Heart right ventricle (tissue), 16 donors: ENCODE measurements around the gene NFAT5. TPM values are rescaled to one million over a fixed set of nuclear protein-coding genes. Genes with fewer than 3 reads are reported as not detected.
A peak's percentile ranks its signal among the peaks of the same experiment; 100 is the strongest.
"Not testable (repeated sequence)": the region's sequence is repeated elsewhere in the genome, so short reads cannot be mapped to it uniquely, and the experiment has no call there.

Experiments used
- ATAC-seq, 8 donors: fragments of 200-7000 bp; cut with Tn5 transposase; one replicate each; pipeline ENCODE4 v1.9.1; 2020; ENCODE audit warnings: mild to moderate bottlenecking in 8 of 8, moderate library complexity in 8 of 8, moderate number of reproducible peaks in 1 of 8
- DNase-seq, 2 donors: peaks; one replicate each; pipeline ENCODE4 v3.0.0-alpha.2; 2020
- H3K27ac ChIP-seq, 10 donors: fragments of 200-600 bp; sonication (generic) in 2 of 10; one replicate each; pipeline versions ENCODE4 v1.5.0 to v1.8.0; 2020 to 2022; ENCODE audit warnings: mild to moderate bottlenecking in 3 of 10
- H3K27me3 ChIP-seq, 7 donors: fragments of 200-600 bp; one replicate each; pipeline ENCODE4 v1.8.0; 2021 to 2022; ENCODE audit warnings: mild to moderate bottlenecking in 2 of 7
- H3K36me3 ChIP-seq, 9 donors: fragments of 200-600 bp; sonication (generic) in 1 of 9; one replicate each; pipeline versions ENCODE4 v1.5.0 to v1.8.0; 2020 to 2022; ENCODE audit warnings: mild to moderate bottlenecking in 2 of 9
- H3K4me1 ChIP-seq, 9 donors: fragments of 200-600 bp; sonication (generic) in 1 of 9; one replicate each; pipeline versions ENCODE4 v1.5.0 to v1.8.0; 2020 to 2022; ENCODE audit warnings: mild to moderate bottlenecking in 4 of 9
- H3K4me3 ChIP-seq, 10 donors: fragments of 200-600 bp; sonication (generic) in 2 of 10; one replicate each; pipeline versions ENCODE4 v1.5.0 to v1.8.0; 2020 to 2022; ENCODE audit warnings: mild to moderate bottlenecking in 7 of 10, moderate library complexity in 2 of 10
- H3K9me3 ChIP-seq, 11 donors: fragments of 200-600 bp in 10 of 11; sonication (generic) in 2 of 11; one replicate each; pipeline versions ENCODE4 v1.5.0 to v1.8.0; 2013 to 2022; ENCODE audit warnings: mild to moderate bottlenecking in 2 of 11, control low read depth in 1 of 11, moderate library complexity in 1 of 11
- CTCF ChIP-seq, 9 donors: fragments of 200-600 bp; sonication (generic) in 2 of 9; IDR thresholded peaks; one replicate each; pipeline versions ENCODE4 v1.5.0 to v1.8.0; 2021 to 2022; ENCODE audit warnings: antibody characterized with exemption in 9 of 9, mild to moderate bottlenecking in 5 of 9, moderate library complexity in 1 of 9
- WGBS, 2 donors: extraction: QIAGEN DNeasy Blood & Tissue Kit; methylation state at CpG; one replicate each; pipeline ENCODE4 v1.1.7; 2013; ENCODE audit warnings: inconsistent platforms in 1 of 2; 5-methylcytosine and 5-hydroxymethylcytosine counted together
- intact Hi-C, 10 donors: fragments of 100-400 bp; cut with DNase I; formaldehyde crosslinking; loops; one replicate each; pipeline versions ENCODE4 v1.11.1 to v1.14.2; 2022
- polyA plus RNA-seq, 2 donors: library from polyadenylated mRNA; stranded (reverse); fragments of 200-250 nt; gene quantifications; one replicate each; pipeline ENCODE4 v1.2.3, GENCODE V29; 2013
- total RNA-seq, 10 donors: library from RNA; stranded (reverse); fragmentation: NEBNext Ultra II Directional in 3 of 10; extraction: Animal tissue kit (Norgen Biotek cat#: 25700) in 3 of 10; gene quantifications; one replicate each; pipeline versions ENCODE4 v1.2.1 to v1.2.4, GENCODE V29; 2021 to 2023
- donor health status: Arrhythmogenic right ventricular cardiomyopathy.
- donor health status: ischemic (EF 13 %, LVEDD 7.1; RV severe dilation, severe dysfunction).
- donor health status: healthy with polysubstance abuse.
- donor health status: DM: no; HTN: yes; CAD: no.
- donor health status: DM: no; HTN: no; CAD: no.
- donor health status: ischemic (EF 25% LVEDD 6.9; RV normal size, moderate dysfunction).
- donor health status: ischemic (EF 25% LVEDD 5.7; RV mildly dilated, moderate dysfunction).
- donor health status: healthy.
- donor health status: DM: yes; HTN: yes; CAD: no.
- donor health status: Ischemic cardiomyopathy.
- donor health status: ischemic (EF 35%, LVEDD 5.7; RV mildly dilated, moderate dysfunction).
- donor health status: nonischemic (EF 11% LVEDD 7.7; RV severe dilation, severe dysfunction).
- donor health status: DM: yes; HTN: yes; CAD: no.
- donor health status: PGD.
- donor health status: ischemic (EF 29% LVEDD 5.4; RV normal size, mild dysfunction).
- donor health status: nonischemic (EF 23%, LVEDD 6.1; RV moderate dilation, normal function).

Gene NFAT5
- total and polyA plus RNA-seq, 12 donors = 1.7 to 23.7 (median 20.8) TPM

- peak in 3 of 9 donors; percentile 11 to 20 (median 13) for TF ChIP-seq CTCF (IDR thresholded peaks at IDR 0.05)
- Histone ChIP-seq H3K27me3 (no peaks in the 10 kb centered on the region), H3K9me3 (no peaks in the 10 kb centered on the region), H3K4me1 (peaks cover 2 to 59% (median 47%) of the 10 kb centered on the region in 9 donors), H3K27ac (peak overlapping the region; percentile 96 to 100 (median 98)), H3K36me3 (peaks cover 0 to 18% (median 0%) of the 10 kb centered on the region in 9 donors), H3K4me3 (peak overlapping the region; percentile 75 to 97 (median 90))
- intact Hi-C loops = loop anchor here in 7 of 10 donors (2.0 to 10.0 kb wide), 7 partner anchors 50 to 170 kb away; partner anchors contain the start of gene CYB5B (in 2 of the 7)
- 0 to 3% methylated on average over 9 of the region's 9 CpGs for WGBS, 2 donors
- ATAC-seq (peak in 5 of 8 donors; percentile 0 to 28 (median 6)), DNase-seq (no peak)
These were observed 1.4 kb downstream of the NFAT5 start for GRCh38 chr16:69566981-69567680.

GRCh38 chr16:69568676-69569075 is 2.9 kb downstream of the NFAT5 start:
- Histone ChIP-seq H3K9me3 (no peaks in the 10 kb centered on the region), H3K4me3 (no peak overlapping the region), H3K27ac (peak overlapping the region in 3 of 10 donors; percentile 4 to 99 (median 97)), H3K4me1 (peaks cover 2 to 63% (median 47%) of the 10 kb centered on the region in 9 donors), H3K36me3 (peaks cover 0 to 18% (median 0%) of the 10 kb centered on the region in 9 donors), H3K27me3 (no peaks in the 10 kb centered on the region)
- no peak for TF ChIP-seq CTCF (IDR thresholded peaks at IDR 0.05)
- intact Hi-C loops = loop anchor here in 7 of 10 donors (5.0 to 10.0 kb wide), 6 partner anchors 49 to 171 kb away; partner anchors contain the start of gene CYB5B (in 2 of the 7)
- ATAC-seq (no peak), DNase-seq (no peak)
- 67 to 71% methylated on average over 2 of the region's 2 CpGs for WGBS, 2 donors

GRCh38 chr16:69578771-69579170 is 13.0 kb downstream of the NFAT5 start:
- peaks cover 0 to 27% (median 0%) of the 10 kb centered on the region in 9 donors for H3K36me3 ChIP-seq
- ATAC-seq, H3K4me3 ChIP-seq, H3K9me3 ChIP-seq, DNase-seq, H3K27me3 ChIP-seq, H3K27ac ChIP-seq: not testable (repeated sequence)
- intact Hi-C loops = loop anchor here in 1 of 10 donors (10.0 kb wide), 1 partner anchor 66 kb away; no protein-coding TSS in a partner anchor
- WGBS, 2 donors = 86 to 88% methylated on average over 9 of the region's 9 CpGs
- H3K4me1 ChIP-seq = peaks cover 0 to 40% (median 11%) of the 10 kb centered on the region in 9 donors

GRCh38 chr16:69579783-69580481 is 14.2 kb downstream of the NFAT5 start:
- Histone ChIP-seq H3K36me3 (peaks cover 0 to 22% (median 0%) of the 10 kb centered on the region in 9 donors), H3K4me1 (peaks cover 0 to 40% (median 11%) of the 10 kb centered on the region in 9 donors), H3K9me3 (peaks cover 0 to 9% (median 0%) of the 10 kb centered on the region in 11 donors), H3K27me3 (no peaks in the 10 kb centered on the region), H3K27ac (no peak overlapping the region), H3K4me3 (no peak overlapping the region)
- ATAC-seq = no peak
- no peak for TF ChIP-seq CTCF (IDR thresholded peaks at IDR 0.05)
- intact Hi-C loops = loop anchor here in 1 of 10 donors (10.0 kb wide), 1 partner anchor 65 kb away; no protein-coding TSS in a partner anchor
- DNase-seq = no peak
- 85 to 86% methylated on average over 2 of the region's 2 CpGs for WGBS, 2 donors
